ENCODE data around the gene GPI. TPM values are rescaled to one million over a fixed set of nuclear protein-coding genes. Genes with fewer than 3 reads are reported as not detected.

GPI gene
- total RNA-seq, 1 experiment from 2014 or later = 370 TPM

- ChIA-PET CTCF (no interaction called here), POLR2A (no interaction called here)
- BruUV-seq (replicated peaks) = no TSS peak
- Histone ChIP-seq H3K9me3 (ENCODE audit: control insufficient read depth, insufficient read depth, low read depth, low read length) (no peaks in the 10 kb centered on the region), H3K4me3 (ENCODE audit: low read depth in 2 of 2, low read length in 2 of 2) (no peak overlapping the region), H3K4me1 (ENCODE audit: control insufficient read depth, insufficient read depth, low read length) (peaks cover 18% of the 10 kb centered on the region), H3K36me3 (ENCODE audit: control insufficient read depth, insufficient read depth, low read length) (peaks cover 19% of the 10 kb centered on the region; the same call in 1 of the 2 replicates), H3K27ac (ENCODE audit: low read length) (peak overlapping the region; percentile 62), H3K27me3 (ENCODE audit: control insufficient read depth, insufficient read depth, low read length) (no peaks in the 10 kb centered on the region)
- no peak for TF ChIP-seq TCF7L2 (IDR thresholded peaks at IDR 0.05; ENCODE audit: low read depth, low read length)
- TF ChIP-seq SIN3A (IDR thresholded peaks at IDR 0.05; ENCODE audit: borderline replicate concordance, insufficient read depth, low read depth, low read length) = no peak
- TF ChIP-seq REST (IDR thresholded peaks at IDR 0.05; ENCODE audit: insufficient read depth in 1 of 2, low read depth in 2 of 2, low read length in 1 of 2) = no peak
- no peak for TF ChIP-seq CTCF (IDR thresholded peaks at IDR 0.05)
- no peak for TF ChIP-seq POLR2AphosphoS5 (IDR thresholded peaks at IDR 0.05; ENCODE audit: low read depth, low read length)
- DNase-seq (ENCODE audit: low read depth, low spot score) (no peak), ATAC-seq (no peak)
- intact Hi-C loops (cut with micrococcal nuclease; ENCODE audit: unreplicated experiment) (no loop called here), in situ Hi-C loops (cut with HindIII; ENCODE audit: low pct_unique_long_range_greater_than_20kb, low sequenced_read_pairs) (no loop called here)
These were observed 1.1 kb upstream of the GPI start for GRCh38 chr19:34363930-34364329.

GRCh38 chr19:34364462-34364829 is 550 bp upstream of the GPI start:
- peaks cover 18% of the 10 kb centered on the region for H3K4me1 ChIP-seq (ENCODE audit: control insufficient read depth, insufficient read depth, low read length)
- no peaks in the 10 kb centered on the region for H3K27me3 ChIP-seq (ENCODE audit: control insufficient read depth, insufficient read depth, low read length)
- in situ Hi-C loops (cut with HindIII; ENCODE audit: low pct_unique_long_range_greater_than_20kb, low sequenced_read_pairs) (no loop called here), intact Hi-C loops (cut with micrococcal nuclease; ENCODE audit: unreplicated experiment) (no loop called here)
- CTCF ChIA-PET = no interaction called here
- POLR2A ChIA-PET = no interaction called here
- peaks cover 19% of the 10 kb centered on the region; the same call in 1 of the 2 replicates for H3K36me3 ChIP-seq (ENCODE audit: control insufficient read depth, insufficient read depth, low read length)
- BruUV-seq (replicated peaks) = no TSS peak
- TF ChIP-seq POLR2AphosphoS5 (IDR thresholded peaks at IDR 0.05; ENCODE audit: low read depth, low read length) (no peak), CTCF (IDR thresholded peaks at IDR 0.05) (no peak), TCF7L2 (IDR thresholded peaks at IDR 0.05; ENCODE audit: low read depth, low read length) (no peak), REST (IDR thresholded peaks at IDR 0.05; ENCODE audit: insufficient read depth in 1 of 2, low read depth in 2 of 2, low read length in 1 of 2) (no peak), SIN3A (IDR thresholded peaks at IDR 0.05; ENCODE audit: borderline replicate concordance, insufficient read depth, low read depth, low read length) (no peak)
- ATAC-seq (no peak), DNase-seq (ENCODE audit: low read depth, low spot score) (no peak)
- H3K9me3 ChIP-seq (ENCODE audit: control insufficient read depth, insufficient read depth, low read depth, low read length) = no peaks in the 10 kb centered on the region
- H3K27ac ChIP-seq (ENCODE audit: low read length) = peak overlapping the region; percentile 62
- peak overlapping the region; percentile 72 to 96 for H3K4me3 ChIP-seq (ENCODE audit: low read depth in 2 of 2, low read length in 2 of 2)

Measured in Panc1 (cell line).